CD8-positive, alpha-beta memory T cell (primary cell): Measurements from ENCODE around the gene RRAS2. TPM values are rescaled to one million over a fixed set of nuclear protein-coding genes. Genes with fewer than 3 reads are reported as not detected.

Experiments
- CTCF ChIA-PET: fragments of 350-600 bp; sonication (Branson Sonifier 250); formaldehyde crosslinking; loops from one replicate; lab custom pipeline; 2021; ENCODE audit warnings: antibody characterized with exemption; lab: Charles Lee
- POLR2A ChIA-PET: fragments of 350-600 bp; sonication (Branson Sonifier 250); formaldehyde crosslinking; loops from one replicate; lab custom pipeline; 2021; ENCODE audit warnings: antibody characterized with exemption; lab: Charles Lee
- DNase-seq, 5 donors: peaks; one replicate each; pipeline versions ENCODE4 v3.0.0 to v3.0.0-alpha.2; 2020 to 2022; ENCODE audit warnings: mixed read lengths in 1 of 5
- H3K27ac ChIP-seq: one replicate; pipeline ENCODE4 v1.7.0; 2013; ENCODE audit warnings: low read depth, mild to moderate bottlenecking, low read length, moderate library complexity
- H3K27me3 ChIP-seq: 2 replicates; pipeline ENCODE4 v1.7.0; 2013; ENCODE audit warnings: low read length, mild to moderate bottlenecking; ENCODE audit not compliant: insufficient read depth, poor library complexity, severe bottlenecking
- H3K36me3 ChIP-seq: 2 replicates; pipeline ENCODE4 v1.7.0; 2013; ENCODE audit warnings: mild to moderate bottlenecking, low read length, moderate library complexity; ENCODE audit not compliant: insufficient read depth
- H3K4me1 ChIP-seq: 2 replicates; pipeline ENCODE4 v1.7.0; 2013; ENCODE audit warnings: mild to moderate bottlenecking, low read length, moderate library complexity; ENCODE audit not compliant: insufficient read depth
- H3K4me3 ChIP-seq: 2 replicates; pipeline ENCODE4 v1.7.0; 2013; ENCODE audit warnings: mild to moderate bottlenecking, low read length
- H3K9me3 ChIP-seq: 2 replicates; pipeline ENCODE4 v1.7.0; 2013; ENCODE audit warnings: mild to moderate bottlenecking, low read length
- H3K27ac Mint-ChIP-seq, 8 donors: one replicate each; pipeline ENCODE4 v1.8.0; 2020 to 2021; ENCODE audit warnings: mixed read lengths in 8 of 8, mild to moderate bottlenecking in 6 of 8, inconsistent platforms in 3 of 8, moderate library complexity in 3 of 8
- H3K27me3 Mint-ChIP-seq, 2 donors: one replicate each; pipeline ENCODE4 v1.8.0; 2020 to 2021; ENCODE audit warnings: mixed read lengths in 2 of 2, mild to moderate bottlenecking in 1 of 2, moderate library complexity in 1 of 2
- H3K36me3 Mint-ChIP-seq, 3 donors: one replicate each; pipeline ENCODE4 v1.8.0; 2020 to 2021; ENCODE audit warnings: mixed read lengths in 3 of 3, inconsistent platforms in 1 of 3, mild to moderate bottlenecking in 1 of 3
- H3K4me1 Mint-ChIP-seq, 3 donors: one replicate each; pipeline ENCODE4 v1.8.0; 2020 to 2021; ENCODE audit warnings: mixed read lengths in 3 of 3, inconsistent platforms in 1 of 3, mild to moderate bottlenecking in 1 of 3
- H3K4me3 Mint-ChIP-seq, 7 donors: one replicate each; pipeline ENCODE4 v1.8.0; 2020 to 2021; ENCODE audit warnings: mixed read lengths in 7 of 7, mild to moderate bottlenecking in 6 of 7, moderate library complexity in 4 of 7, inconsistent platforms in 2 of 7
- H3K9me3 Mint-ChIP-seq, 5 donors: one replicate each; pipeline ENCODE4 v1.8.0; 2020 to 2022; ENCODE audit warnings: mixed read lengths in 5 of 5, mild to moderate bottlenecking in 3 of 5, moderate library complexity in 2 of 5, inconsistent platforms in 1 of 5
- polyA plus RNA-seq: library from polyadenylated mRNA; unstranded; fragments of 300-500 nt; fragmentation: Illumina TruSeq; gene quantifications from one replicate; pipeline ENCODE4 v1.2.3, GENCODE V29; 2021
- total RNA-seq, 2 experiments: library from RNA; stranded (reverse); gene quantifications; one replicate each; pipeline ENCODE4 v1.2.3, GENCODE V29; 2021

Gene RRAS2
- total and polyA plus RNA-seq, 3 experiments from 2014 or later = 52.6 to 72.6 (median 70.1) TPM

GRCh38 chr11:14390669-14391068 is 31.7 kb upstream of the RRAS2 start:
- no peaks in the 10 kb centered on the region for H3K9me3 ChIP-seq
- no peaks in the 10 kb centered on the region for H3K27me3 ChIP-seq
- ChIA-PET CTCF (no interaction called here), POLR2A (no interaction called here)
- Mint-ChIP-seq H3K4me1 (peaks cover 10 to 16% (median 11%) of the 10 kb centered on the region in 3 donors), H3K4me3 (no peak overlapping the region), H3K27me3 (no peaks in the 10 kb centered on the region), H3K36me3 (no peaks in the 10 kb centered on the region), H3K9me3 (no peaks in the 10 kb centered on the region), H3K27ac (no peak overlapping the region)
- no peaks in the 10 kb centered on the region for H3K4me1 ChIP-seq
- no peak for DNase-seq
- H3K36me3 ChIP-seq = no peaks in the 10 kb centered on the region
- no peak overlapping the region for H3K4me3 ChIP-seq
- H3K27ac ChIP-seq = no peak overlapping the region

- H3K27ac Mint-ChIP-seq = peak overlapping the region in 1 of 8 donors; percentile 4
- ChIA-PET CTCF (no interaction called here), POLR2A (no interaction called here)
- H3K27me3 Mint-ChIP-seq = no peaks in the 10 kb centered on the region
- H3K4me3 Mint-ChIP-seq = no peak overlapping the region
- H3K9me3 Mint-ChIP-seq = no peaks in the 10 kb centered on the region
- Histone ChIP-seq H3K9me3 (no peaks in the 10 kb centered on the region), H3K36me3 (no peaks in the 10 kb centered on the region), H3K4me3 (no peak overlapping the region), H3K4me1 (no peaks in the 10 kb centered on the region), H3K27me3 (no peaks in the 10 kb centered on the region), H3K27ac (no peak overlapping the region)
- peaks cover 3 to 11% (median 4%) of the 10 kb centered on the region in 3 donors for H3K4me1 Mint-ChIP-seq
- DNase-seq = no peak
- H3K36me3 Mint-ChIP-seq = peaks cover 0 to 2% (median 0%) of the 10 kb centered on the region in 3 donors
Observed at GRCh38 chr11:14388352-14388751, 29.4 kb upstream of the RRAS2 start.

- ChIA-PET POLR2A (no interaction called here), CTCF (no interaction called here)
- H3K27ac Mint-ChIP-seq = peak overlapping the region in 2 of 8 donors; percentile 0 to 55
- H3K9me3 ChIP-seq = no peaks in the 10 kb centered on the region
- no peak for DNase-seq
- H3K4me3 Mint-ChIP-seq = no peak overlapping the region
- H3K4me3 ChIP-seq = no peak overlapping the region
- H3K27me3 Mint-ChIP-seq = peaks cover 0 to 6% of the 10 kb centered on the region in 2 donors
- no peaks in the 10 kb centered on the region for H3K36me3 ChIP-seq
- H3K9me3 Mint-ChIP-seq = no peaks in the 10 kb centered on the region
- H3K27ac ChIP-seq = no peak overlapping the region
- no peaks in the 10 kb centered on the region for H3K4me1 ChIP-seq
- peaks cover 0 to 2% (median 0%) of the 10 kb centered on the region in 3 donors for H3K36me3 Mint-ChIP-seq
- H3K4me1 Mint-ChIP-seq = peaks cover 0 to 7% (median 0%) of the 10 kb centered on the region in 3 donors
- H3K27me3 ChIP-seq = no peaks in the 10 kb centered on the region
Observed at GRCh38 chr11:14386895-14387480, 28.0 kb upstream of the RRAS2 start.

GRCh38 chr11:14386081-14386480 is 27.1 kb upstream of the RRAS2 start:
- POLR2A ChIA-PET = no interaction called here

DNA sequence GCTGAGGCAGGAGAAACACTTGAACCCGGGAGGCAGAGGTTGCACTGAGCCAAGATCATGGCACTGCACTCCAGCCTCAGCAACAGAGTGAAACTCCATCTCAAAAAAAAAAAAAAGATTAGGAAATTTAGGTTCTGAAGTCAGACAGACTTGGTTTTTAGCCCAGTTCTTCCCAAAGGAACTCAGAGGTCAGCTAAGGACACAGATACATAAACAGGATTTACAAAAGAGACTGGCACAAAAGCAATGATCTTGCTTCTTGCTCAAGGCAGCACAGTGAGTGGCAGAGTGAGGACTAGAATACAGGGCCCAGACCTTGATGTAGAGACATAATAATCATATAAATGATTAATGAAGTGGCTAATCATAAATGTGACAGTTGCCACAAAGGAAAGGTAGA is 25.4 kb upstream of the RRAS2 start:
- H3K4me1 Mint-ChIP-seq = peaks cover 6 to 9% (median 7%) of the 10 kb centered on the region in 3 donors
- H3K4me1 ChIP-seq = peaks cover 4% of the 10 kb centered on the region
- no peaks in the 10 kb centered on the region for H3K9me3 ChIP-seq
- H3K27me3 ChIP-seq = peaks cover 6% of the 10 kb centered on the region
- H3K4me3 ChIP-seq = no peak overlapping the region
- CTCF ChIA-PET = interaction anchor here (1.0 kb wide), 1 partner anchor 10 kb away, joined by 3 read pairs; no protein-coding TSS in a partner anchor
- no peak overlapping the region for H3K27ac Mint-ChIP-seq
- H3K27me3 Mint-ChIP-seq = peaks cover 0 to 6% of the 10 kb centered on the region in 2 donors
- no peaks in the 10 kb centered on the region for H3K9me3 Mint-ChIP-seq
- no peak overlapping the region for H3K27ac ChIP-seq
- DNase-seq = no peak
- peaks cover 0 to 2% (median 0%) of the 10 kb centered on the region in 3 donors for H3K36me3 Mint-ChIP-seq
- H3K4me3 Mint-ChIP-seq = no peak overlapping the region
- no peaks in the 10 kb centered on the region for H3K36me3 ChIP-seq
- POLR2A ChIA-PET = no interaction called here

More at GRCh38 chr11:14386081-14386480, 27.1 kb upstream of the RRAS2 start:
- peaks cover 4% of the 10 kb centered on the region for H3K4me1 ChIP-seq
- Mint-ChIP-seq H3K36me3 (peaks cover 0 to 2% (median 0%) of the 10 kb centered on the region in 3 donors), H3K9me3 (no peaks in the 10 kb centered on the region), H3K27ac (no peak overlapping the region), H3K4me3 (no peak overlapping the region), H3K4me1 (peaks cover 0 to 9% (median 3%) of the 10 kb centered on the region in 3 donors), H3K27me3 (peaks cover 0 to 6% of the 10 kb centered on the region in 2 donors)
- H3K4me3 ChIP-seq = no peak overlapping the region
- H3K27ac ChIP-seq = no peak overlapping the region
- peaks cover 4% of the 10 kb centered on the region for H3K27me3 ChIP-seq
- CTCF ChIA-PET = no interaction called here
- H3K9me3 ChIP-seq = no peaks in the 10 kb centered on the region
- no peak for DNase-seq
- H3K36me3 ChIP-seq = no peaks in the 10 kb centered on the region

- H3K27ac Mint-ChIP-seq = no peak overlapping the region
- ChIA-PET CTCF (no interaction called here), POLR2A (no interaction called here)
- Histone ChIP-seq H3K36me3 (no peaks in the 10 kb centered on the region), H3K27me3 (peaks cover 7% of the 10 kb centered on the region), H3K4me3 (peak overlapping the region; percentile 61), H3K9me3 (no peaks in the 10 kb centered on the region), H3K27ac (no peak overlapping the region), H3K4me1 (peaks cover 4% of the 10 kb centered on the region)
- H3K4me3 Mint-ChIP-seq = peak overlapping the region in 5 of 7 donors; percentile 56 to 77 (median 75)
- no peaks in the 10 kb centered on the region for H3K9me3 Mint-ChIP-seq
- H3K4me1 Mint-ChIP-seq = peaks cover 6 to 9% (median 7%) of the 10 kb centered on the region in 3 donors
- H3K27me3 Mint-ChIP-seq = peaks cover 8 to 9% of the 10 kb centered on the region in 2 donors
- DNase-seq = no peak
- peaks cover 0 to 4% (median 0%) of the 10 kb centered on the region in 3 donors for H3K36me3 Mint-ChIP-seq
Observed at GRCh38 chr11:14381968-14382367, 23.0 kb upstream of the RRAS2 start.

- H3K36me3 Mint-ChIP-seq = peaks cover 0 to 4% (median 0%) of the 10 kb centered on the region in 3 donors
- H3K36me3 ChIP-seq = no peaks in the 10 kb centered on the region
- H3K4me3 ChIP-seq = peak overlapping the region; percentile 61
- ChIA-PET CTCF (interaction anchor here (0.6 to 1.0 kb wide), 2 partner anchors 19 to 24 kb away, joined by 3 read pairs; no protein-coding TSS in a partner anchor), POLR2A (interaction anchor here (0.6 to 1.1 kb wide), 2 partner anchors 29 to 36 kb away, joined by 3 read pairs; no protein-coding TSS in a partner anchor)
- H3K9me3 ChIP-seq = no peaks in the 10 kb centered on the region
- peaks cover 7% of the 10 kb centered on the region for H3K27me3 ChIP-seq
- H3K4me3 Mint-ChIP-seq = peak overlapping the region; percentile 77 to 94 (median 84)
- H3K4me1 ChIP-seq = peaks cover 4% of the 10 kb centered on the region
- no peak overlapping the region for H3K27ac ChIP-seq
- H3K27me3 Mint-ChIP-seq = peaks cover 9 to 13% of the 10 kb centered on the region in 2 donors
- no peaks in the 10 kb centered on the region for H3K9me3 Mint-ChIP-seq
- DNase-seq = peak; percentile 12 to 63 (median 48)
- H3K27ac Mint-ChIP-seq = peak overlapping the region in 4 of 8 donors; percentile 48 to 78 (median 64)
- H3K4me1 Mint-ChIP-seq = peaks cover 6 to 9% (median 7%) of the 10 kb centered on the region in 3 donors
Observed at GRCh38 chr11:14380947-14381561, 22.1 kb upstream of the RRAS2 start.
